Fibroblast of lung (primary cell): ENCODE results near the gene ZBTB7B. TPM values are rescaled to one million over a fixed set of nuclear protein-coding genes. Genes with fewer than 3 reads are reported as not detected.

ENCODE experiments used
- DNase-seq, 2 donors: peaks; one replicate each; pipeline versions ENCODE4 v3.0.0 to v3.0.0-alpha.2; 2010; ENCODE audit warnings: low read depth in 2 of 2
- H2AFZ ChIP-seq: 2 replicates; pipeline ENCODE4 v1.5.1; 2012; ENCODE audit warnings: low read length, control low read depth, inconsistent platforms
- H3K27ac ChIP-seq: 2 replicates; pipeline ENCODE4 v1.5.1; 2011; ENCODE audit warnings: low read length, control low read depth; ENCODE audit not compliant: insufficient read depth
- H3K27me3 ChIP-seq: 2 replicates; pipeline ENCODE4 v1.5.1; 2011; ENCODE audit warnings: mild to moderate bottlenecking, low read length; ENCODE audit not compliant: control insufficient read depth, insufficient read depth
- H3K36me3 ChIP-seq: 2 replicates; pipeline ENCODE4 v1.5.1; 2011; ENCODE audit warnings: low read length; ENCODE audit not compliant: control insufficient read depth, insufficient read depth
- H3K4me1 ChIP-seq: 2 replicates; pipeline ENCODE4 v1.5.1; 2011; ENCODE audit warnings: low read length; ENCODE audit not compliant: control insufficient read depth, insufficient read depth; ENCODE audit errors: extremely low read depth
- H3K4me2 ChIP-seq: 2 replicates; pipeline ENCODE4 v1.5.1; 2011; ENCODE audit warnings: low read length, control low read depth; ENCODE audit not compliant: insufficient read depth; ENCODE audit errors: extremely low read depth
- H3K4me3 ChIP-seq, 4 experiments: fragments of 200-600 bp in 1 of 4; sonication (generic) in 1 of 4; replicated peaks in 1 of 4; 2 replicates each; pipeline ENCODE4 v1.5.1; 2011 to 2016; ENCODE audit warnings: low read length in 4 of 4, low read depth in 3 of 4, mild to moderate bottlenecking in 3 of 4, control low read depth in 2 of 4, inconsistent platforms in 1 of 4, mixed read lengths in 1 of 4; ENCODE audit not compliant: insufficient read depth in 1 of 4; ENCODE audit errors: control extremely low read depth in 1 of 4
- H3K79me2 ChIP-seq: 2 replicates; pipeline ENCODE4 v1.5.1; 2012; ENCODE audit warnings: mild to moderate bottlenecking, low read length, inconsistent platforms; ENCODE audit not compliant: control insufficient read depth, insufficient read depth
- H3K9ac ChIP-seq: 2 replicates; pipeline ENCODE4 v1.5.1; 2011; ENCODE audit warnings: mild to moderate bottlenecking, low read length, control low read depth; ENCODE audit not compliant: insufficient read depth
- H3K9me3 ChIP-seq: 2 replicates; pipeline ENCODE4 v1.5.1; 2012; ENCODE audit warnings: low read depth, low read length; ENCODE audit not compliant: control insufficient read depth, insufficient read depth
- H4K20me1 ChIP-seq: 2 replicates; pipeline ENCODE4 v1.5.1; 2011; ENCODE audit warnings: low read length; ENCODE audit not compliant: control insufficient read depth, insufficient read depth; ENCODE audit errors: extremely low read depth
- EZH2 ChIP-seq: IDR thresholded peaks from 2 replicates; pipeline ENCODE4 v1.5.1; 2012; ENCODE audit warnings: low read length, control low read depth, mild to moderate bottlenecking; ENCODE audit errors: missing control alignments
- polyA plus RNA-seq, 2 donors: library from polyadenylated mRNA; depleted of rRNA in 1 of 2; stranded (reverse) in 1 of 2; unstranded in 1 of 2; fragments of >200 nt; gene quantifications; 2 replicates each; pipeline ENCODE4 v1.2.1, GENCODE V29; 2011 to 2012; ENCODE audit warnings: missing spikeins in 1 of 2
- total RNA-seq: library from RNA; depleted of rRNA; stranded (reverse); fragments of >200 nt; gene quantifications from 2 replicates; pipeline ENCODE4 v1.2.1, GENCODE V29; 2014
- TF ChIP-seq, protein P1 (sequence below), 2 donors: IDR thresholded peaks in 1 of 2; conservative IDR thresholded peaks in 1 of 2; 1 replicate in 1 of 2; 2 replicates in 1 of 2; pipeline ENCODE4 v1.5.1; 2011 to 2012; ENCODE audit warnings: low read length in 2 of 2, control low read depth in 1 of 2, inconsistent platforms in 1 of 2, low read depth in 1 of 2, mild to moderate bottlenecking in 1 of 2

The ZBTB7B gene
- total and polyA plus RNA-seq, 2 donors (not counting 1 experiment from before 2014, with no cell fraction given), result 7.0 to 19.3 TPM

DNA sequence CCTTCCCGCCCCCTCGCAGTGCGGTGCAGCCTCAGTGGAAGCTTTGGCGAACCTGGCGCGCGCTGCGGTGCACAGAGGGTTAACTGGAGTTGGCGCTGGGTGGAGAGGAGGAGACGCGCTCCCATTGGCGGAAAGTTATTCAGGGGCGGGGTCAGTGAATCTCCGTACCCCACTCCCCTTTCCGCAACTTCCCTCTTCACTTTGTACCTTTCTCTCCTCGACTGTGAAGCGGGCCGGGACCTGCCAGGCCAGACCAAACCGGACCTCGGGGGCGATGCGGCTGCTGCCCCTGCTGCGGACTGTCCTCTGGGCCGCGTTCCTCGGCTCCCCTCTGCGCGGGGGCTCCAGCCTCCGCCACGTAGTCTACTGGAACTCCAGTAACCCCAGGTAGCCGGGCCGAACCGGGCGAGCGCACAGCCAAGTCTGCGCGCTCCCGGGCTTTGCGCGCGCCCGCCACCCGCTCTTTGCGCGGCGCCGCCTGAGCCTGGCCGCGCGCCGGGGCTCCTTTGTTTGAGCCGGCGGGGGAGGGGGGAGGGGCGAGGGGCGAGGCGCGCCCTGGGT, 61.0 kb downstream of the ZBTB7B start, which contains the start of gene EFNA4:
Gene EFNA4 (plus strand): TSS at position 191 of the 561 bp plus-strand sequence. CDS start 84 bp downstream, at position 275.
- TF ChIP-seq, protein P1, sequence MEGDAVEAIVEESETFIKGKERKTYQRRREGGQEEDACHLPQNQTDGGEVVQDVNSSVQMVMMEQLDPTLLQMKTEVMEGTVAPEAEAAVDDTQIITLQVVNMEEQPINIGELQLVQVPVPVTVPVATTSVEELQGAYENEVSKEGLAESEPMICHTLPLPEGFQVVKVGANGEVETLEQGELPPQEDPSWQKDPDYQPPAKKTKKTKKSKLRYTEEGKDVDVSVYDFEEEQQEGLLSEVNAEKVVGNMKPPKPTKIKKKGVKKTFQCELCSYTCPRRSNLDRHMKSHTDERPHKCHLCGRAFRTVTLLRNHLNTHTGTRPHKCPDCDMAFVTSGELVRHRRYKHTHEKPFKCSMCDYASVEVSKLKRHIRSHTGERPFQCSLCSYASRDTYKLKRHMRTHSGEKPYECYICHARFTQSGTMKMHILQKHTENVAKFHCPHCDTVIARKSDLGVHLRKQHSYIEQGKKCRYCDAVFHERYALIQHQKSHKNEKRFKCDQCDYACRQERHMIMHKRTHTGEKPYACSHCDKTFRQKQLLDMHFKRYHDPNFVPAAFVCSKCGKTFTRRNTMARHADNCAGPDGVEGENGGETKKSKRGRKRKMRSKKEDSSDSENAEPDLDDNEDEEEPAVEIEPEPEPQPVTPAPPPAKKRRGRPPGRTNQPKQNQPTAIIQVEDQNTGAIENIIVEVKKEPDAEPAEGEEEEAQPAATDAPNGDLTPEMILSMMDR (conservative IDR thresholded peaks at IDR 0.05 in 1 of 2, IDR thresholded peaks at IDR 0.05 in 1 of 2; ENCODE audit: low read depth in 1 of 2, low read length in 2 of 2), result no peak
- TF ChIP-seq EZH2, result no peak
- Histone ChIP-seq H3K27ac (peak within 1 kb of the TSS; percentile 43), H3K79me2 (no peaks in the 10 kb centered on the region), H3K9ac (peak within 1 kb of the TSS; percentile 77), H3K4me3 (peak within 1 kb of the TSS; percentile 70 to 92 (median 87)), H3K27me3 (no peaks in the 10 kb centered on the region), H3K36me3 (peaks cover 2% of the 10 kb centered on the region), H2AFZ (peak within 1 kb of the TSS; percentile 92), H3K4me2 (peak within 1 kb of the TSS; percentile 88), H3K9me3 (no peaks in the 10 kb centered on the region), H4K20me1 (no peaks in the 10 kb centered on the region), H3K4me1 (peaks cover 10% of the 10 kb centered on the region)
- peak; percentile 75 to 83 for DNase-seq

DNA sequence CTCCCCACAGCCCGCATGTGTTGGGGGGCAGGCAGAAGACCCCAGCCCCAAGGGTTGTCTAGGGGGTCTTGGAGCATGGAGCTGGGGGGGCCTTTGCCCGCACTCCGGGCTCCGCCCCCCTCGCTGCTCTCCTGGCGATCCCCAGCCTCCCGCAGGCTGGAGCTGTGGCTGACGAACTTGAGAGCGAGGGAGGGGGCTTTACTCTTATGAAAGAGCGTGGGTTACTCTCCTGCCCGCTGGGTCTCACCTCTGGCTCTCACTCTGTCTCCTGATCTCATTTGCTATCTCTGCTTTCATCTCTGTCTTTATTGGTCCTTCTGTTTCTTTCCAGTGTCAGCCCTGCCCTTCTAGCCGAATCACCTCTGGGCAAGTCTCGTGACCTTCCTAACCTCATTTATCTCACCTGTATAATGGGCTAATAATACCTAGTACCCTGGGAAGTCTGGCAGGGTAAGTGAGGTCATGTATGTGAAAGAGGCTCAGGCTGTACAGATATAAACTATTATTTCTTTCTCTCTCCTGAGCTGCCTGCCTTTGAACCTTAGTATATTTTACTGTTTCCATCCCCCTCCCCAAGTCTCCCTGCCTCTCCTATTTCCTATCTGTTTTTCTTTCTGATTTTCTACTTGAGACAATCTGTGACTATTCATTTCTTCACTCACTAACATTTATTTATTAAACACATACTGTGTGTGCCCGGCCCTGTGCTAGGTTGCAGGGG, 61.7 kb downstream of the ZBTB7B start:
- H2AFZ ChIP-seq, result peak overlapping the region; percentile 1
- no peaks in the 10 kb centered on the region for H3K27me3 ChIP-seq
- H3K9ac ChIP-seq, result no peak overlapping the region
- no peaks in the 10 kb centered on the region for H3K9me3 ChIP-seq
- no peaks in the 10 kb centered on the region for H3K79me2 ChIP-seq
- peak in 1 of 2 donors; percentile 41 for DNase-seq
- TF ChIP-seq EZH2, result no peak
- TF ChIP-seq, protein P1 (conservative IDR thresholded peaks at IDR 0.05 in 1 of 2, IDR thresholded peaks at IDR 0.05 in 1 of 2; ENCODE audit: low read depth in 1 of 2, low read length in 2 of 2), result no peak
- no peak overlapping the region for H3K27ac ChIP-seq
- H3K36me3 ChIP-seq, result peaks cover 2% of the 10 kb centered on the region
- H3K4me1 ChIP-seq, result peaks cover 10% of the 10 kb centered on the region
- no peaks in the 10 kb centered on the region for H4K20me1 ChIP-seq
- H3K4me2 ChIP-seq, result peak overlapping the region; percentile 88
- H3K4me3 ChIP-seq, result peak overlapping the region; percentile 70 to 92 (median 87)

DNA sequence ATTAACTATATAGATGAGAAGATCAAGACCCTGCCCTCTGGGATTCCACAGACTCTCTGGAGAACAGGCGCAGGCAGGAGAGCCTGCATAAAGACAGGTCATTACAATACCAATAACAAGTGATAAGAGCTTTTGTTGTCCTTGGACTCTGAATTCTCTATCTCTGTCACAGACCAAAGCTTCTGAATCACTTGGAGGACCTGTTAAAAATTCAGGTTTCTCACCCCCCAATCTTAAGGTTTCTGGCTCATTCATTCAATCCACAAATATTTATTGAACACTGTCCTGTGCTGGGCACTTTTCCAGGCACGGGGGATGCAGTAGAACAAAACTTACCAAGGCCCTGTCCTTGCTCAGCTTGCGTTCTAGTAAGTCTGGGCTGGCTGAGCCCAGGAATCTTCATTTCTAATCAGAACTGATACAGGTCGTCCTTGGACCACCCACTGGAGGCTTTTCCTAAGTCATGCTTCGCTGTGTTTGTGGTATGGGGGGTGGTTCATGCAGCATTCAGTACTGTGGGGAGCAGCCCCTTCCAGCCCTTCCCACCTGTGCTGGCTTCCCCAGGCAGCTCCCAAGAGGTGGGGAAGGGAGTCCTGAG, 62.3 kb downstream of the ZBTB7B start:
- Histone ChIP-seq H3K4me2 (no peak overlapping the region), H3K4me3 (peak overlapping the region in 1 of 4 experiments; percentile 83), H3K9me3 (no peaks in the 10 kb centered on the region), H3K27ac (no peak overlapping the region), H3K79me2 (no peaks in the 10 kb centered on the region), H3K9ac (no peak overlapping the region), H4K20me1 (no peaks in the 10 kb centered on the region), H2AFZ (no peak overlapping the region), H3K4me1 (peaks cover 10% of the 10 kb centered on the region), H3K36me3 (peaks cover 2% of the 10 kb centered on the region), H3K27me3 (no peaks in the 10 kb centered on the region)
- TF ChIP-seq, protein P1 (conservative IDR thresholded peaks at IDR 0.05 in 1 of 2, IDR thresholded peaks at IDR 0.05 in 1 of 2; ENCODE audit: low read depth in 1 of 2, low read length in 2 of 2), result no peak
- TF ChIP-seq EZH2, result no peak
- DNase-seq, result no peak
